Lower lobe of right lung (tissue), 2 donors: ENCODE measurements around the gene CNBD2. TPM values are rescaled to one million over a fixed set of nuclear protein-coding genes. Genes with fewer than 3 reads are reported as not detected.
"Not testable (repeated sequence)": the region's sequence is repeated elsewhere in the genome, so short reads cannot be mapped to it uniquely, and the experiment has no call there.

ENCODE experiments used
- ATAC-seq, 2 donors: fragments of 200-7000 bp; cut with Tn5 transposase; one replicate each; pipeline ENCODE4 v1.9.1; 2020 to 2022; ENCODE audit warnings: mild to moderate bottlenecking in 2 of 2, moderate library complexity in 2 of 2
- DNase-seq: peaks from one replicate; pipeline ENCODE4 v3.0.0-alpha.2; 2020
- H3K27ac ChIP-seq: fragments of 200-600 bp; one replicate; pipeline ENCODE4 v1.8.0; 2022
- H3K27me3 ChIP-seq: fragments of 200-600 bp; one replicate; pipeline ENCODE4 v1.8.0; 2022; ENCODE audit warnings: low read depth
- H3K36me3 ChIP-seq: fragments of 200-600 bp; one replicate; pipeline ENCODE4 v1.8.0; 2022; ENCODE audit warnings: mild to moderate bottlenecking
- H3K4me1 ChIP-seq: fragments of 200-600 bp; one replicate; pipeline ENCODE4 v1.8.0; 2022
- H3K4me3 ChIP-seq: fragments of 200-600 bp; one replicate; pipeline ENCODE4 v1.8.0; 2022; ENCODE audit warnings: mild to moderate bottlenecking
- H3K9me3 ChIP-seq: fragments of 200-600 bp; one replicate; pipeline ENCODE4 v1.8.0; 2022
- intact Hi-C: fragments of 100-400 bp; cut with DNase I; formaldehyde crosslinking; loops from one replicate; pipeline ENCODE4 v1.11.0; 2022
- total RNA-seq: library from RNA; stranded (reverse); fragmentation: NEBNext Ultra II Directional; extraction: Animal tissue kit (Norgen Biotek cat#: 25700); gene quantifications from one replicate; pipeline ENCODE4 v1.2.1, GENCODE V29; 2021
- TF ChIP-seq, protein P1 (sequence below): fragments of 200-600 bp; IDR thresholded peaks from one replicate; pipeline ENCODE4 v1.8.0; 2022; ENCODE audit warnings: antibody characterized with exemption, mild to moderate bottlenecking
- donor health status: DM: no; HTN: yes; CAD: no; lungs with severe emphysema.

Gene CNBD2
- total RNA-seq, 1 donor from 2014 or later: 4.3 TPM

DNA sequence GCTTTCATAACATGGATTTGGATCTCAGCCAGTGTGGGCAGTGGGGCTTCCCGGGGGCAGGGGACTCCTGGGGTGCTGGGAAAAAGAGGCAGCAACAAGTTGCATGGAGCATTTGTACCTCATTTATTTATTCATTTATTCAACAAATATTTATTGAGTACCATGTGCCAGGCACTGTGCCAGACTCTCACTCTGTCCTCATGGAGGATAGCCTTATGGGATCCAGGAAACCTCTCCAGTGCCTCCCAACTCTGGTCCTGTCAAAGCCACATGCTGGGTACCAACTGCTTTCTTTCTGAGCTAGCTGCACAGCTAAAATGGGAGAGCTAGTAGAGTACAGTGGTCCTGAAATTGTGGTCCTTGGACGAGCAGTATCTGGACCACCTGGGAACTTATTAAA, 98.4 kb downstream of the CNBD2 start:
- DNase-seq: no peak
- no peak for ATAC-seq
- H3K36me3 ChIP-seq: no peaks in the 10 kb centered on the region
- no peaks in the 10 kb centered on the region for H3K27me3 ChIP-seq
- peaks cover 25% of the 10 kb centered on the region for H3K4me1 ChIP-seq
- intact Hi-C loops: no loop called here
- no peak overlapping the region for H3K27ac ChIP-seq
- H3K4me3 ChIP-seq: no peak overlapping the region
- TF ChIP-seq, protein P1, sequence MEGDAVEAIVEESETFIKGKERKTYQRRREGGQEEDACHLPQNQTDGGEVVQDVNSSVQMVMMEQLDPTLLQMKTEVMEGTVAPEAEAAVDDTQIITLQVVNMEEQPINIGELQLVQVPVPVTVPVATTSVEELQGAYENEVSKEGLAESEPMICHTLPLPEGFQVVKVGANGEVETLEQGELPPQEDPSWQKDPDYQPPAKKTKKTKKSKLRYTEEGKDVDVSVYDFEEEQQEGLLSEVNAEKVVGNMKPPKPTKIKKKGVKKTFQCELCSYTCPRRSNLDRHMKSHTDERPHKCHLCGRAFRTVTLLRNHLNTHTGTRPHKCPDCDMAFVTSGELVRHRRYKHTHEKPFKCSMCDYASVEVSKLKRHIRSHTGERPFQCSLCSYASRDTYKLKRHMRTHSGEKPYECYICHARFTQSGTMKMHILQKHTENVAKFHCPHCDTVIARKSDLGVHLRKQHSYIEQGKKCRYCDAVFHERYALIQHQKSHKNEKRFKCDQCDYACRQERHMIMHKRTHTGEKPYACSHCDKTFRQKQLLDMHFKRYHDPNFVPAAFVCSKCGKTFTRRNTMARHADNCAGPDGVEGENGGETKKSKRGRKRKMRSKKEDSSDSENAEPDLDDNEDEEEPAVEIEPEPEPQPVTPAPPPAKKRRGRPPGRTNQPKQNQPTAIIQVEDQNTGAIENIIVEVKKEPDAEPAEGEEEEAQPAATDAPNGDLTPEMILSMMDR: no peak
- H3K9me3 ChIP-seq: no peaks in the 10 kb centered on the region

DNA sequence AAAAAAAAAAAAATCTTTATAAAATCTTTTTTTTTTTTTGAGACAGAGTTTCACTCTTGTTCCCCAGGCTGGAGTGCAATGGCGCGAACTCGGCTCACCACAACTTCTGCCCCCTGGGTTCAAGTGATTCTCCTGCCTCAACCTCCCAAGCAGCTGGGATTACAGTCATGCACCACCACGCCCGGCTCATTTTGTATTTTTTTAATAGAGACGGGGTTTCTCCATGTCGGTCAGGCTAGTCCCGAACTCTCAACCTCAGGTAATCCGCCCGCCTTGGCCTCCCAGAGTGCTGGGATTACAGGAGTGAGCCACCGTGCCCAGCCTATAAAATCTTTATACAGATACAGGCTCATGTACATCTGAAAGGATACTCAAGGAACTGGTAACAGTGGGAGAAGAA, 100.1 kb downstream of the CNBD2 start:
- peaks cover 25% of the 10 kb centered on the region for H3K4me1 ChIP-seq
- H3K4me3 ChIP-seq, H3K27me3 ChIP-seq, ATAC-seq, DNase-seq, H3K36me3 ChIP-seq, H3K27ac ChIP-seq, intact Hi-C loops, H3K9me3 ChIP-seq: not testable (repeated sequence)

DNA sequence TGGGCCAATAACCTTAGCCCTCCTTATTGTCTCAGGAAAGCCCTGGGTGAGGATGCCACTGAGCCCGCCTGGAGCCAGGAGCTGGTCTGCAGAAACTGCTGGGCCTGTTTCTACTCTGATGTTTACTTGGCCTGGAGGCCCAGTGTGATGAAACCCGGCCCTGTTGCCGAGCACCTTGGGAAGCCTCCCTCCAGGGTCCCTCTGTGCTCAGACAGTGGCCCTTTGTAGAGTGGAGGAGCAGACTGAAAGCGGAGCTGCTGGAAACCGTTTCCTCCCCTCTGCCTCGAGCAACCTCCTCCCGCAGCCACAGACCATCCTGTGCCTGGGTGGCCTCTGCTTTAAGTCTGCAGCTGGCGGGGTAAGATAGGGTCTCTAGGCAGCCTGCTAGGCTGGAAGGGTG, 102.1 kb downstream of the CNBD2 start:
- H3K4me3 ChIP-seq: no peak overlapping the region

DNA sequence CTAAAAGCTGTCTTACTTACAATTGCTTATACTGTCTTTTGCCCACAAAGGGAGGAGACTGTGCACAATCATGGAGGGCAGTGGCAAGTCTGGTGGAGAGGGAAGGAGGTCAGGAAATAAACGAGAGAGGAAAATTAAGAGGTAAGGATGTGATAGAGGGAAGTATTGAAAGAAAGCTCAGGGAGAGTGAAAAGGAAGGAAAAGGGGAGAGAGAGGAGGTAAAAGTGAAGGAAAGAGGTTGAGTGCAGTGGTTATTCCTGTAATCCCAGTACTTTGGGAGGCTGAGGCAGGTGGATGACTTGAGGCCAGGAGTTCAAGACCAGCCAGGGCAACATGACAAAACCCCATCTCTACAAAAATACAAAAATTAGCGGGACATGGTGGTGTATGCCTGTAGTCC, 103.5 kb downstream of the CNBD2 start:
- peaks cover under 1% of the 10 kb centered on the region for H3K4me1 ChIP-seq
- no peak overlapping the region for H3K27ac ChIP-seq
- no peak for DNase-seq
- H3K9me3 ChIP-seq: no peaks in the 10 kb centered on the region
- TF ChIP-seq, protein P1: no peak
- H3K4me3 ChIP-seq: no peak overlapping the region
- intact Hi-C loops: no loop called here
- H3K36me3 ChIP-seq: no peaks in the 10 kb centered on the region
- H3K27me3 ChIP-seq: no peaks in the 10 kb centered on the region
- ATAC-seq: no peak

More for the DNA sequence above, 102.1 kb downstream of the CNBD2 start:
- no peaks in the 10 kb centered on the region for H3K9me3 ChIP-seq
- no peaks in the 10 kb centered on the region for H3K36me3 ChIP-seq
- TF ChIP-seq, protein P1: no peak
- H3K27ac ChIP-seq: no peak overlapping the region
- peaks cover 13% of the 10 kb centered on the region for H3K4me1 ChIP-seq
- intact Hi-C loops: no loop called here
- DNase-seq (no peak), ATAC-seq (no peak)
- no peaks in the 10 kb centered on the region for H3K27me3 ChIP-seq

DNA sequence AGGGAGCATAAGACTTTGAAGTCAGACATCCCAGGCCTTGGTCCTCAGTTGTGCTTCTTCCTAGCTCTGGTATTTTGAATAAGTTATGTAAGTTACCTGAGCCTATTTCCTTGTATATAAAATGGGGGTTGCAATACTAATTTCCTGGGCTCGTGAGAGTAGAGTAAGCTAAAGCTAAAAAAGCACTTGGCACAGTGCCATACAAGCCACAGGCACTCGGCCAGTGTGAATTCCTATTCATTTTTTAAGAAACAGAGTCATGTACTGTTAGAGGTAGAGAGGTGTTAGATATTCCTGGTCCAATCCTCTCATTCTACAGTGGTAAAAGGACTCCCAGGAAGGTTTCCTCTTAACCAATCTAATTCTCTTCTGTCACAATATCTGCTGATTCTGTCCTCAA, 106.6 kb downstream of the CNBD2 start:
- TF ChIP-seq, protein P1: no peak
- ATAC-seq (no peak), DNase-seq (no peak)
- Histone ChIP-seq H3K9me3 (no peaks in the 10 kb centered on the region), H3K36me3 (no peaks in the 10 kb centered on the region), H3K27ac (no peak overlapping the region), H3K4me3 (no peak overlapping the region), H3K27me3 (no peaks in the 10 kb centered on the region), H3K4me1 (no peaks in the 10 kb centered on the region)
- intact Hi-C loops: no loop called here

DNA sequence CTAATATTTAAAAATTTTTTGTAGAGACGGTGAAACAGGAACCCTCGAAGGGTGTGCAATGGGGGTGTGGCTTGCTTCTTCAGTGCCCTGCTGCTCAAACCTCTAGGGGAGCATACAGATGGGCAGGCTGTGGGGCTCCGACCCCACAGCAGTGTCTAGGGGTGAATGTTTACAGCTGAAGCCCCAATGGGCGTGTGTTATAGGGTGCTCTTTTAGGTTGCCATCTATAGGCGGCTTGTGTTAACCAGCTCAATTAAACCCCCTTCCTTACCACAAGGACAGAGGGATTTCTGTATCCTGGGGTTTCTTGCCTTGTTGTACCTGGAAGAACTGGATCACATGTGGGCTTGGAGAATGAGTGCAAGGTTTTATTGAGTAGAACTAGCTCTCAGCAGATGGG, 109.4 kb downstream of the CNBD2 start:
- H3K27ac ChIP-seq, intact Hi-C loops, ATAC-seq, H3K27me3 ChIP-seq, DNase-seq, H3K4me1 ChIP-seq, H3K9me3 ChIP-seq, H3K4me3 ChIP-seq, H3K36me3 ChIP-seq: not testable (repeated sequence)

DNA sequence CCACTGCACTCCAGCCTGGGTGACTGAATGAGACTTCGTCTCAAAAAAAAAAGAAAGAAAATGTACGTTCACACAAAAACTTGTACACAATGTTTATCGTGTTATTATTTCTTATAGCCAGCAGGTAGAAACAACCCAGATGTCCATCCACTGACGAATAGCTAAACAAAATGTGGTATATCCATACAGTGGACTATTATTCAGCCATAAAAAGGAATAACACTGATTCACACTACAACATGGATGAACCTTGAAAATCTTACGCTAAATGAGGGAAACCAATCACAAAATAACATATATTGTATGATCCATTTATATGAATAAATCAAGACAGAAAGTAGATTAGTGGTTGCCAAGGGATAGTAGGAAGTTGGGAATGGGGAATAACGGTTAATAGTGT, 111.1 kb downstream of the CNBD2 start:
- Histone ChIP-seq H3K4me3 (no peak overlapping the region), H3K27ac (no peak overlapping the region), H3K4me1 (no peaks in the 10 kb centered on the region), H3K27me3 (no peaks in the 10 kb centered on the region), H3K36me3 (no peaks in the 10 kb centered on the region), H3K9me3 (no peaks in the 10 kb centered on the region)
- intact Hi-C loops: no loop called here
- DNase-seq (no peak), ATAC-seq (no peak)
- TF ChIP-seq, protein P1: no peak

DNA sequence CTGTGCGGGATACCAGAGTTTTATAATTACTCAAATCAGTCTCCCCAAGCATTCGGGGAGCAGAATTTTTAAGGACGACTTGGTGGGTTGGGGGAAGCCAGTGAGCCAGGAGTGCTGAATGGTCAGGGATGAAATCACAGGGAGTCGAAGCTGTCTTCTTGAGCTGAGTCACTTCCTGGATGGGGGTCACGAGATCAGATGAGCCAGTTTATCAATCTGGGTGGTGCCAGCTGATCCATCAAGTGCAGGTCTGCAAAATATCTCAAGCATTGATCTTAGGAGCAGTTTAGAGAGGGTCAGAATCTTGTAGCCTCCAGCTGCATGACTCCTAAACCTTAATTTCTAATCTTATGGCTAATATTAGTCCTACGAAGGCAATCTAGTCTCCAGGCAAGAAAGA, 111.6 kb downstream of the CNBD2 start:
- H3K27ac ChIP-seq, DNase-seq, H3K4me1 ChIP-seq, ATAC-seq, H3K36me3 ChIP-seq, H3K4me3 ChIP-seq, intact Hi-C loops, H3K9me3 ChIP-seq, H3K27me3 ChIP-seq: not testable (repeated sequence)
